Measurements from ENCODE around the gene TRIP12.
"Not testable (repeated sequence)": the region's sequence is repeated elsewhere in the genome, so short reads cannot be mapped to it uniquely, and the experiment has no call there.

DNA sequence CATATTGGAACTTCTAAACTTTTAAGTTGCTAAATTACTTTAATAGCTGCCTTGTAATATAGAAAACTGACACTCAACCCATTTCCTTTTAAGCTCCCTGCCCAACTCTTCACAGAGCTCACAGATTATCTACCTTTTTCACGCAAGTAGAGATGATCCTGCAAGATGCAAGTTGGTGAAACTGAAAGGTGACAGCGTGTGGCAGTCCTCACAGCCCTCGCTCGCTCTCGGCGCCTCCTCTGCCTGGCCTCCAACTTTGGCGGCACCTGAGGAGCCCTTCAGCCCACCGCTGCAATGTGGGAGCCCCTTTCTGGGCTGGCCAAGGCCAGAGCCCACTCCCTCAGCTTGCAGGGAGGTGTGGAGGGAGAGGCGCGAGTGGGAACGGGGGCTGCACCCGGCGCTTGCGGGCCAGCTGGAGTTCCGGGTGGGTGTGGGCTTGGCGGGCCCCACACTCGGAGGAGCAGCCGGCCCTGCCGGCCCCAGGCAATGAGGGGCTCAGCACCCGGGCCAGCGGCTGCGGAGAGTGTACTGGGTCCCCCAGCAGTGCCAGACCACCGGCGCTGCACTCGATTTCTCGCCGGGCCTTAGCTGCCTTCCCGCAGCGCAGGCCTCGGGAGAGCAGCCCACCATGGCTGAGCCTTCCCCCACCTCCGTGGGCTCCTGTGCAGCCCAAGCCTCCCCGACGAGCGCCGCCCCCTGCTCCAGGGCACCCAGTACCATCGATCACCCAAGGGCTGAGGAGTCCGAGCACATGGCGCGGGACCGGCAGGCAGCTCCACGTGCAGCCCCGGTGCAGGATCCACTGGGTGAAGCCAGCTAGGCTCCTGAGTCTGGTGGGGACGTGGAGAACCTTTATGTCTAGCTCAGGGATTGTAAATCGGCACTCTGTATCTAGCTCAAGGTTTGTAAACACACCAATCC lies 71.2 kb downstream of the TRIP12 start:
- not testable (repeated sequence) for TF ChIP-seq ZNF384 (IDR thresholded peaks at IDR 0.05); FOXM1 (IDR thresholded peaks at IDR 0.05; ENCODE audit: borderline replicate concordance); FOXK2 (IDR thresholded peaks at IDR 0.05)

Measured in HEK293T (cell line).